Gastroesophageal sphincter (tissue), 4 donors: Measurements from ENCODE around the gene CDC42BPG. TPM values are rescaled to one million over a fixed set of nuclear protein-coding genes. Genes with fewer than 3 reads are reported as not detected.

Source experiments
- ATAC-seq: fragments of 150-250 bp; one replicate; pipeline ENCODE4 v1.9.1; 2016; ENCODE audit warnings: mild to moderate bottlenecking, moderate library complexity
- H3K27ac ChIP-seq, 4 donors: fragments of 200-600 bp; sonication (generic) in 3 of 4; 1 replicate in 3 of 4; 2 replicates in 1 of 4; pipeline ENCODE4 v1.5.1; 2016 to 2019
- H3K27me3 ChIP-seq: fragments of 200-600 bp; sonication (generic); one replicate; pipeline ENCODE4 v1.5.1; 2019
- H3K36me3 ChIP-seq, 2 donors: fragments of 200-600 bp; sonication (generic); one replicate each; pipeline ENCODE4 v1.5.1; 2019; ENCODE audit warnings: control low read depth in 1 of 2
- H3K4me1 ChIP-seq, 3 donors: fragments of 200-600 bp; sonication (generic); 1 replicate in 2 of 3; 2 replicates in 1 of 3; pipeline ENCODE4 v1.5.1; 2016 to 2019; ENCODE audit warnings: control low read depth in 2 of 3
- H3K4me3 ChIP-seq, 2 donors: fragments of 200-600 bp; sonication (generic); one replicate each; pipeline ENCODE4 v1.5.1; 2019; ENCODE audit warnings: mild to moderate bottlenecking in 1 of 2, moderate library complexity in 1 of 2
- H3K9me3 ChIP-seq, 3 donors: fragments of 200-600 bp; sonication (generic); one replicate each; pipeline ENCODE4 v1.5.1; 2017 to 2019; ENCODE audit warnings: control low read depth in 2 of 3
- EP300 ChIP-seq: sonication (generic); formaldehyde crosslinking; IDR thresholded peaks from one replicate; pipeline ENCODE4 v1.6.1; 2017; ENCODE audit warnings: antibody characterized with exemption, mild to moderate bottlenecking
- POLR2A ChIP-seq, 2 donors: fragments of 450-650 bp; IDR thresholded peaks; one replicate each; pipeline ENCODE4 v1.6.1; 2017; ENCODE audit warnings: antibody characterized with exemption in 2 of 2, mild to moderate bottlenecking in 2 of 2, moderate library complexity in 1 of 2
- POLR2AphosphoS5 ChIP-seq: sonication (generic); formaldehyde crosslinking; IDR thresholded peaks from one replicate; pipeline ENCODE4 v1.6.1; 2017; ENCODE audit warnings: antibody characterized with exemption
- WGBS, 2 donors: methylation state at CpG; one replicate each; pipeline ENCODE4 v1.1.5; 2018; ENCODE audit warnings: low coverage in 1 of 2; 5-methylcytosine and 5-hydroxymethylcytosine counted together
- total RNA-seq, 4 donors: library from RNA; depleted of rRNA; stranded (reverse); fragments of >200 nt; gene quantifications; one replicate each; pipeline ENCODE4 v1.1.0, GENCODE V29; 2016
- TF ChIP-seq, protein P1 (sequence below), 4 experiments: fragments of 200-600 bp in 2 of 4; fragments of 450-650 bp in 2 of 4; sonication (generic) in 1 of 4; IDR thresholded peaks; one replicate each; pipeline ENCODE4 v1.5.1; 2017 to 2019; ENCODE audit warnings: antibody characterized with exemption in 4 of 4, mild to moderate bottlenecking in 2 of 4, moderate library complexity in 2 of 4

CDC42BPG gene
- total RNA-seq, 4 donors from 2014 or later, result 0.08 to 0.94 (median 0.22) TPM

GRCh38 chr11:64868904-64869570 is 24.6 kb upstream of the CDC42BPG start:
- peaks cover 11 to 100% (median 76%) of the 10 kb centered on the region in 3 donors for H3K4me1 ChIP-seq
- TF ChIP-seq, protein P1, sequence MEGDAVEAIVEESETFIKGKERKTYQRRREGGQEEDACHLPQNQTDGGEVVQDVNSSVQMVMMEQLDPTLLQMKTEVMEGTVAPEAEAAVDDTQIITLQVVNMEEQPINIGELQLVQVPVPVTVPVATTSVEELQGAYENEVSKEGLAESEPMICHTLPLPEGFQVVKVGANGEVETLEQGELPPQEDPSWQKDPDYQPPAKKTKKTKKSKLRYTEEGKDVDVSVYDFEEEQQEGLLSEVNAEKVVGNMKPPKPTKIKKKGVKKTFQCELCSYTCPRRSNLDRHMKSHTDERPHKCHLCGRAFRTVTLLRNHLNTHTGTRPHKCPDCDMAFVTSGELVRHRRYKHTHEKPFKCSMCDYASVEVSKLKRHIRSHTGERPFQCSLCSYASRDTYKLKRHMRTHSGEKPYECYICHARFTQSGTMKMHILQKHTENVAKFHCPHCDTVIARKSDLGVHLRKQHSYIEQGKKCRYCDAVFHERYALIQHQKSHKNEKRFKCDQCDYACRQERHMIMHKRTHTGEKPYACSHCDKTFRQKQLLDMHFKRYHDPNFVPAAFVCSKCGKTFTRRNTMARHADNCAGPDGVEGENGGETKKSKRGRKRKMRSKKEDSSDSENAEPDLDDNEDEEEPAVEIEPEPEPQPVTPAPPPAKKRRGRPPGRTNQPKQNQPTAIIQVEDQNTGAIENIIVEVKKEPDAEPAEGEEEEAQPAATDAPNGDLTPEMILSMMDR (IDR thresholded peaks at IDR 0.05), result peak in 2 of 4 experiments; percentile 7 to 9
- TF ChIP-seq POLR2AphosphoS5 (peak; percentile 56), EP300 (no peak), POLR2A (IDR thresholded peaks at IDR 0.05) (no peak)
- peak overlapping the region; percentile 60 to 98 (median 97) for H3K27ac ChIP-seq
- WGBS, 2 donors, result 10 to 14% methylated on average over 4 to 10 of the region's 21 CpGs
- peak; percentile 7 for ATAC-seq
- peak overlapping the region in 1 of 2 donors; percentile 11 for H3K4me3 ChIP-seq
- H3K36me3 ChIP-seq, result peaks cover 0 to 29% of the 10 kb centered on the region in 2 donors
- no peaks in the 10 kb centered on the region for H3K9me3 ChIP-seq
- H3K27me3 ChIP-seq, result no peaks in the 10 kb centered on the region

GRCh38 chr11:64867748-64868462 is 23.5 kb upstream of the CDC42BPG start:
- no peaks in the 10 kb centered on the region for H3K9me3 ChIP-seq
- H3K36me3 ChIP-seq, result peaks cover 0 to 18% of the 10 kb centered on the region in 2 donors
- peaks cover 11 to 100% (median 80%) of the 10 kb centered on the region in 3 donors for H3K4me1 ChIP-seq
- 44 to 63% methylated on average over 7 to 11 of the region's 28 CpGs for WGBS, 2 donors
- H3K27ac ChIP-seq, result peak overlapping the region; percentile 60 to 98 (median 97)
- no peaks in the 10 kb centered on the region for H3K27me3 ChIP-seq
- TF ChIP-seq POLR2AphosphoS5 (no peak), POLR2A (IDR thresholded peaks at IDR 0.05) (no peak), EP300 (no peak)
- TF ChIP-seq, protein P1 (IDR thresholded peaks at IDR 0.05), result no peak
- H3K4me3 ChIP-seq, result no peak overlapping the region
- ATAC-seq, result no peak

GRCh38 chr11:64866173-64866491 is 21.7 kb upstream of the CDC42BPG start:
- peak overlapping the region; percentile 60 to 98 (median 97) for H3K27ac ChIP-seq
- H3K9me3 ChIP-seq, result no peaks in the 10 kb centered on the region
- no peak overlapping the region for H3K4me3 ChIP-seq
- H3K4me1 ChIP-seq, result peaks cover 10 to 100% (median 78%) of the 10 kb centered on the region in 3 donors
- H3K27me3 ChIP-seq, result no peaks in the 10 kb centered on the region
- WGBS, 2 donors, result 74 to 94% methylated on average over 3 to 4 of the region's 4 CpGs
- ATAC-seq, result no peak
- TF ChIP-seq EP300 (no peak), POLR2A (IDR thresholded peaks at IDR 0.05) (no peak), POLR2AphosphoS5 (no peak)
- TF ChIP-seq, protein P1 (IDR thresholded peaks at IDR 0.05), result no peak
- peaks cover 0 to 2% of the 10 kb centered on the region in 2 donors for H3K36me3 ChIP-seq

DNA sequence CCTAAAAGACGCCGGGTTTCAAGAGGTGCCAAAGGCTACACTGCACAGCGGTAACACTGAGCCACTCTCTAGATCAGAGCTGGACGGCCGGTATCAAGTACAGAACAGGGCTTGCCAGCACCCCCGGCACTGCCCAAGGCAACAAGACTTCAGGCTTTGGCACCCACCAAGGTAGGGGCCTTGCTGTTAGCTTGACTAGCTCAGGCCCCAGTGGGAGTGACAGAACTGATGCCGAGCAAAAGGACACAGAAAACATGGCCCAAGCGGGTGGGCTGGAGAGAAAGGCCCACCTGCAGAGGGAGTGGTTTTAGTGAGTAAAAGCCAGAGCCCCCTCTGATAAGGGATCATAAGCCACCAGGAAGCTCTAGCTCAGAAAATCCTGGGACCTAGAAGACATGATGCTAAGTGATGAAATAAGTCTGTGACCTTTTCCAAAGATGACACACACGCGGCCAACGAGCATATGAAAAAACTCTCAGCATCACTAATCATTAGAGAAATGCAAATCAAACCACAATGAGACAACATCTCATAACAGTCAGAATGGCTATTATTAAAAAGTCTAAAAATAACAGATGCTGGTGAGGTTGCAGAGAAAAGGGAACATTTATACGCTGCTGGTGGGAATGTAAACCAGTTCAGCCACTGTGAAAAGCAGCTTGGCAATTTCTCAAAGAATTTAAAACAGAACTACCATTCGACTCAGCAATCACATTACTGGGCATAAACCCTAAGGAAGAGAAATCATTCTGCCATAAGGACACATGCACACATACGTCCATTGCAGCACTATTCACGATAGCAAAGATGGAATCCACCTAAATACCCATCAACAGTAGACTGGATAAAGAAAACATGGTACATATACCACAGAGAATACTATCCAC is 21.1 kb upstream of the CDC42BPG start:
- WGBS, 2 donors, result 5 to 28% methylated on average over 6 to 7 of the region's 15 CpGs
- H3K4me1 ChIP-seq, result peaks cover 8 to 100% (median 72%) of the 10 kb centered on the region in 3 donors
- H3K27me3 ChIP-seq, result no peaks in the 10 kb centered on the region
- TF ChIP-seq, protein P1 (IDR thresholded peaks at IDR 0.05), result peak in 2 of 4 experiments; percentile 29 to 53
- TF ChIP-seq POLR2A (IDR thresholded peaks at IDR 0.05) (no peak), EP300 (peak; percentile 49), POLR2AphosphoS5 (peak; percentile 89)
- peak overlapping the region; percentile 84 to 98 (median 97) for H3K27ac ChIP-seq
- no peak for ATAC-seq
- peak overlapping the region in 1 of 2 donors; percentile 28 for H3K4me3 ChIP-seq
- H3K9me3 ChIP-seq, result no peaks in the 10 kb centered on the region
- no peaks in the 10 kb centered on the region for H3K36me3 ChIP-seq
